Ishikawa (cell line): ENCODE measurements around the gene ST3GAL3.

ENCODE experiments used
- CEBPB ChIP-seq: IDR thresholded peaks from 2 replicates; pipeline ENCODE4 v1.6.1; 2012
- CREB1 ChIP-seq: IDR thresholded peaks from 2 replicates; pipeline ENCODE4 v1.6.1; 2012; ENCODE audit warnings: low read depth
- EGR1 ChIP-seq: IDR thresholded peaks from 2 replicates; pipeline ENCODE4 v1.6.1; 2012
- EP300 ChIP-seq: IDR thresholded peaks from 2 replicates; pipeline ENCODE4 v1.6.1; 2012; ENCODE audit warnings: borderline replicate concordance
- FOXM1 ChIP-seq: IDR thresholded peaks from 2 replicates; pipeline ENCODE4 v1.6.1; 2012; ENCODE audit warnings: low read depth, borderline replicate concordance
- MAX ChIP-seq: IDR thresholded peaks from 2 replicates; pipeline ENCODE4 v1.6.1; 2012
- RAD21 ChIP-seq: IDR thresholded peaks from 2 replicates; pipeline ENCODE4 v1.6.1; 2012; ENCODE audit warnings: low read depth
- REST ChIP-seq: IDR thresholded peaks from 2 replicates; pipeline ENCODE4 v1.6.1; 2012; ENCODE audit warnings: low read depth, mild to moderate bottlenecking
- TAF1 ChIP-seq: IDR thresholded peaks from 2 replicates; pipeline ENCODE4 v1.6.1; 2012; ENCODE audit warnings: low read depth, mild to moderate bottlenecking
- TEAD4 ChIP-seq: IDR thresholded peaks from 2 replicates; pipeline ENCODE4 v1.6.1; 2012
- USF1 ChIP-seq: IDR thresholded peaks from 2 replicates; pipeline ENCODE4 v1.6.1; 2012
- YY1 ChIP-seq: IDR thresholded peaks from 2 replicates; pipeline ENCODE4 v1.6.1; 2012; ENCODE audit warnings: low read depth
- ZBTB7A ChIP-seq: IDR thresholded peaks from 2 replicates; pipeline ENCODE4 v1.6.1; 2012; ENCODE audit warnings: low read depth

GRCh38 chr1:43847882-43848281 lies 140.5 kb downstream of the ST3GAL3 start:
- TF ChIP-seq TAF1 (no peak), EGR1 (no peak), CREB1 (no peak), YY1 (no peak), RAD21 (no peak), REST (no peak), EP300 (no peak), ZBTB7A (no peak), USF1 (no peak), TEAD4 (no peak), FOXM1 (no peak), MAX (no peak), CEBPB (no peak)
